Body of pancreas (tissue), 4 donors: ENCODE results near the gene PCIF1. TPM values are rescaled to one million over a fixed set of nuclear protein-coding genes. Genes with fewer than 3 reads are reported as not detected.
"Not testable (repeated sequence)": the region's sequence is repeated elsewhere in the genome, so short reads cannot be mapped to it uniquely, and the experiment has no call there.

Experiments
- ATAC-seq: fragments of 150-250 bp; one replicate; pipeline ENCODE4 v1.9.1; 2016
- DNase-seq, 4 donors: peaks; one replicate each; pipeline ENCODE4 v3.0.0-alpha.2; 2019
- H3K27ac ChIP-seq, 4 donors: fragments of 200-600 bp; sonication (generic); 1 replicate in 3 of 4; 2 replicates in 1 of 4; pipeline versions ENCODE4 v1.5.1 to v1.6.1; 2016 to 2019; ENCODE audit warnings: mild to moderate bottlenecking in 1 of 4, mixed read lengths in 1 of 4, moderate library complexity in 1 of 4
- H3K27me3 ChIP-seq, 2 donors: fragments of 200-600 bp; sonication (generic); one replicate each; pipeline ENCODE4 v1.6.0; 2016; ENCODE audit warnings: mild to moderate bottlenecking in 1 of 2
- H3K36me3 ChIP-seq, 2 donors: fragments of 200-600 bp; sonication (generic); replicated peaks in 1 of 2; 2 replicates each; pipeline ENCODE4 v1.5.1; 2016; ENCODE audit warnings: low read depth in 2 of 2; ENCODE audit not compliant: insufficient read depth in 1 of 2
- H3K4me1 ChIP-seq: fragments of 200-600 bp; sonication (generic); one replicate; pipeline ENCODE4 v1.6.0; 2016
- H3K4me3 ChIP-seq, 2 donors: fragments of 200-600 bp; sonication (generic); 1 replicate in 1 of 2; 2 replicates in 1 of 2; pipeline ENCODE4 v1.5.1; 2016 to 2019
- H3K9me3 ChIP-seq, 3 donors: fragments of 200-600 bp; sonication (generic); 1 replicate in 2 of 3; 2 replicates in 1 of 3; pipeline ENCODE4 v1.5.1; 2016
- CTCF ChIP-seq, 7 experiments: fragments of 450-650 bp in 4 of 7; fragments of 200-600 bp in 3 of 7; sonication (generic) in 3 of 7; IDR thresholded peaks; one replicate each; pipeline ENCODE4 v1.5.1; 2016 to 2019; ENCODE audit warnings: antibody characterized with exemption in 7 of 7
- POLR2A ChIP-seq, 3 donors: fragments of 450-650 bp; IDR thresholded peaks; one replicate each; pipeline ENCODE4 v1.6.1; 2016; ENCODE audit warnings: antibody characterized with exemption in 3 of 3, mild to moderate bottlenecking in 2 of 3
- WGBS, 2 donors: methylation state at CpG; one replicate each; pipeline ENCODE4 v1.1.5; 2017; 5-methylcytosine and 5-hydroxymethylcytosine counted together
- intact Hi-C: fragments of 100-400 bp; cut with DNase I; formaldehyde crosslinking; loops from one replicate; pipeline ENCODE4 v1.15.1; 2023
- total RNA-seq, 2 donors: library from RNA; depleted of rRNA; stranded (reverse); fragments of >200 nt; gene quantifications; one replicate each; pipeline ENCODE4 v1.1.0, GENCODE V29; 2016

Gene PCIF1
- total RNA-seq, 2 donors from 2014 or later: 20.2 to 28.7 TPM

- no peak overlapping the region for H3K4me3 ChIP-seq
- WGBS, 2 donors: 69 to 87% methylated on average over 3 of the region's 3 CpGs
- H3K36me3 ChIP-seq: no peaks in the 10 kb centered on the region
- no peaks in the 10 kb centered on the region for H3K27me3 ChIP-seq
- intact Hi-C loops: no loop called here
- no peak for TF ChIP-seq CTCF (IDR thresholded peaks at IDR 0.05)
- TF ChIP-seq POLR2A (IDR thresholded peaks at IDR 0.05): no peak
- no peak for DNase-seq
- H3K27ac ChIP-seq: no peak overlapping the region
- no peak for ATAC-seq
- H3K4me1 ChIP-seq: no peaks in the 10 kb centered on the region
- H3K9me3 ChIP-seq: no peaks in the 10 kb centered on the region
Measured at GRCh38 chr20:45991616-45992015, 57.1 kb downstream of the PCIF1 start.

- DNase-seq (no peak), ATAC-seq (no peak)
- H3K27ac ChIP-seq: no peak overlapping the region
- 61 to 62% methylated on average over 11 to 12 of the region's 12 CpGs for WGBS, 2 donors
- no peaks in the 10 kb centered on the region for H3K36me3 ChIP-seq
- TF ChIP-seq POLR2A (IDR thresholded peaks at IDR 0.05) (no peak), CTCF (IDR thresholded peaks at IDR 0.05) (no peak)
- no peaks in the 10 kb centered on the region for H3K9me3 ChIP-seq
- H3K4me1 ChIP-seq: no peaks in the 10 kb centered on the region
- intact Hi-C loops: no loop called here
- no peak overlapping the region for H3K4me3 ChIP-seq
- peaks cover 0 to 1% of the 10 kb centered on the region in 2 donors for H3K27me3 ChIP-seq
Measured at GRCh38 chr20:45993197-45993951, 58.9 kb downstream of the PCIF1 start.

- intact Hi-C loops: no loop called here
- Histone ChIP-seq H3K4me3 (no peak overlapping the region), H3K27me3 (peaks cover 0 to 3% of the 10 kb centered on the region in 2 donors), H3K36me3 (no peaks in the 10 kb centered on the region), H3K9me3 (no peaks in the 10 kb centered on the region), H3K27ac (no peak overlapping the region), H3K4me1 (no peaks in the 10 kb centered on the region)
- DNase-seq: no peak
- no peak for TF ChIP-seq CTCF (IDR thresholded peaks at IDR 0.05)
- TF ChIP-seq POLR2A (IDR thresholded peaks at IDR 0.05): no peak
- WGBS, 2 donors: 51 to 52% methylated on average over 8 to 9 of the region's 9 CpGs
- no peak for ATAC-seq
Measured at GRCh38 chr20:45994761-45995493, 60.4 kb downstream of the PCIF1 start.

GRCh38 chr20:45995495-45996097, 61.1 kb downstream of the PCIF1 start:
- H3K9me3 ChIP-seq, H3K4me3 ChIP-seq, intact Hi-C loops, H3K27me3 ChIP-seq, H3K27ac ChIP-seq, DNase-seq, H3K36me3 ChIP-seq, H3K4me1 ChIP-seq, ATAC-seq: not testable (repeated sequence)
- 56 to 61% methylated on average over 6 of the region's 6 CpGs for WGBS, 2 donors

- no peak overlapping the region for H3K27ac ChIP-seq
- TF ChIP-seq CTCF (IDR thresholded peaks at IDR 0.05) (no peak), POLR2A (IDR thresholded peaks at IDR 0.05) (no peak)
- no peak for ATAC-seq
Measured at GRCh38 chr20:45997187-45997586, 62.7 kb downstream of the PCIF1 start.

More at GRCh38 chr20:45997187-45997586, 62.7 kb downstream of the PCIF1 start:
- peaks cover 0 to 3% of the 10 kb centered on the region in 2 donors for H3K27me3 ChIP-seq
- no peaks in the 10 kb centered on the region for H3K9me3 ChIP-seq
- intact Hi-C loops: no loop called here
- 19 to 26% methylated on average over 3 of the region's 3 CpGs for WGBS, 2 donors
- DNase-seq: no peak
- H3K4me1 ChIP-seq: no peaks in the 10 kb centered on the region
- H3K36me3 ChIP-seq: no peaks in the 10 kb centered on the region
- no peak overlapping the region for H3K4me3 ChIP-seq
